ENCODE measurements around the gene COL15A1.
"Not testable (repeated sequence)": the region's sequence is repeated elsewhere in the genome, so short reads cannot be mapped to it uniquely, and the experiment has no call there.

Gene COL15A1

GRCh38 chr9:99004717-99005460, 61.2 kb downstream of the COL15A1 start:
- Mint-ChIP-seq H3K4me3 (no peak overlapping the region), H3K36me3 (no peaks in the 10 kb centered on the region), H3K27ac (no peak overlapping the region), H3K27me3 (peaks cover 2% of the 10 kb centered on the region), H3K4me1 (peaks cover 9% of the 10 kb centered on the region), H3K9me3 (peaks cover under 1% of the 10 kb centered on the region)
- no peak for ATAC-seq (ENCODE audit: low read depth)
- DNase-seq (ENCODE audit: low spot score in 2 of 2) = no peak

GRCh38 chr9:99005651-99006050, 61.9 kb downstream of the COL15A1 start:
- DNase-seq (ENCODE audit: low spot score in 2 of 2) (no peak), ATAC-seq (ENCODE audit: low read depth) (no peak)
- Mint-ChIP-seq H3K9me3 (peaks cover 5% of the 10 kb centered on the region), H3K27me3 (peaks cover 2% of the 10 kb centered on the region), H3K4me1 (peaks cover 5% of the 10 kb centered on the region), H3K36me3 (peaks cover 3% of the 10 kb centered on the region), H3K4me3 (no peak overlapping the region), H3K27ac (no peak overlapping the region)

DNA sequence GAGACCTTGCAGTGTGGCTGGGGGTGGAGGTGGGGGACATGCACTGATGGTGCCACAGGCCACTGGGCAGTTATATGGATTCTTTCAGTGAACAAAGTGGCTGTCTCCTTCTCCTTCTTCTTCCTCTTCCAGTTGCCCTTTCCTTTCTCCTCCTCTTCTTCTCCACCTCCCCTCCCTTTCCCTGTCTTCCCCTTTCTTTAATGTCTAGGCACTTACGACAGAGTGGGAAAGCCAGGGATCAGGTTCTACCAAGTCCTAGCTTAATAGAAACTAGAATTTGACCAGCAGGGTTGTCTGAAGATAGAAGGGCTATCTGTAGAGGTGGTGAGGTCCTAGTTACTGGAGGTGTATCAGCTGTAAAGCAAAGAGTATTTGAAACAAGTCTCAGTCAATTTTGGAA, 62.8 kb downstream of the COL15A1 start:
- H3K4me3 Mint-ChIP-seq = no peak overlapping the region
- H3K9me3 Mint-ChIP-seq = peaks cover 5% of the 10 kb centered on the region
- H3K36me3 Mint-ChIP-seq = peaks cover 3% of the 10 kb centered on the region
- peaks cover 2% of the 10 kb centered on the region for H3K27me3 Mint-ChIP-seq
- H3K4me1 Mint-ChIP-seq = peaks cover 1% of the 10 kb centered on the region
- ATAC-seq (ENCODE audit: low read depth) (no peak), DNase-seq (ENCODE audit: low spot score in 2 of 2) (no peak)
- no peak overlapping the region for H3K27ac Mint-ChIP-seq

DNA sequence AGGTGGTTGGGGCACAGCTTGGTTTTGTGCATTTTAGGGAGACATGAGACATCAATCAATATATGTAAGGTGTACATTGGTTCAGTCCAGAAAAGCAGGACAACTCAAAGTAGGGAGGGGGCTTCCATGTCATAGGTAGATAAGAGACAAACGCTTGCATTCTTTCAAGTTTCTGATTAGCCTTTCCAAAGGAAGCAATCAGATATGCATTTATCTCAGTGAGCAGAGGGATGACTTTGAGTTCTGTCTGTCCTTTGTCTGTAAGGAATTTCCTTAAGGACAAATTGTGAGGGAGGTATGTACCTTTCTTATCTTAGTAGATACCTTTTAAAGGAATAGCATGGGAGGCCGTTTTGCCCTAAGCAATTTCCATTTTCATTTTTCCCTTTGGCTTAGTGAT, 63.3 kb downstream of the COL15A1 start:
- no peak for ATAC-seq (ENCODE audit: low read depth)
- Mint-ChIP-seq H3K9me3 (peaks cover 5% of the 10 kb centered on the region), H3K27ac (no peak overlapping the region), H3K27me3 (peaks cover 2% of the 10 kb centered on the region), H3K36me3 (peaks cover 3% of the 10 kb centered on the region), H3K4me3 (no peak overlapping the region), H3K4me1 (no peaks in the 10 kb centered on the region)
- DNase-seq (ENCODE audit: low spot score in 2 of 2) = no peak

GRCh38 chr9:99008203-99008602, 64.5 kb downstream of the COL15A1 start:
- no peak for DNase-seq (ENCODE audit: low spot score in 2 of 2)

DNA sequence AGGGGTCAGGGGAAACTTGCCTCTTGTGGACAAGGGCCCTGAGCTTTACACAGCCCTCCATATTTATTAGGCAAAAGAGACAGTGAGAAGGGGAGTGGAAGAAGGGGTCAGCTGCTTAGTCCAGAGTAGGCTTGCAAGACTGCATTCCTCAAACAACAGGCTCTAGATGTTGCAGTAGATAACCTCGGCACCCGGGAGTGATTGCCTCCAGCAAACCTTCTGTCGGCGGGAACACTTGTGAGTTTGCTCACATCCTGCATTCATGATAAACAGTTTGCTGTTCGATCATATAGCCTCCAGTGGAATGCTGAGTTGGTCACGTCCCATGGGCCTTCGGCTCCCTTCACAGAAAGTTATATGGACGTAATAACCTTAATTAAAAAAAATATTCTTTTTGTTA, 66.7 kb downstream of the COL15A1 start:
- H3K27ac Mint-ChIP-seq = not testable (repeated sequence)

More at GRCh38 chr9:99008203-99008602, 64.5 kb downstream of the COL15A1 start:
- Mint-ChIP-seq H3K9me3 (peaks cover 5% of the 10 kb centered on the region), H3K4me3 (no peak overlapping the region), H3K27me3 (peaks cover 2% of the 10 kb centered on the region), H3K4me1 (no peaks in the 10 kb centered on the region), H3K27ac (no peak overlapping the region), H3K36me3 (peaks cover 6% of the 10 kb centered on the region)
- ATAC-seq (ENCODE audit: low read depth) = no peak

DNA sequence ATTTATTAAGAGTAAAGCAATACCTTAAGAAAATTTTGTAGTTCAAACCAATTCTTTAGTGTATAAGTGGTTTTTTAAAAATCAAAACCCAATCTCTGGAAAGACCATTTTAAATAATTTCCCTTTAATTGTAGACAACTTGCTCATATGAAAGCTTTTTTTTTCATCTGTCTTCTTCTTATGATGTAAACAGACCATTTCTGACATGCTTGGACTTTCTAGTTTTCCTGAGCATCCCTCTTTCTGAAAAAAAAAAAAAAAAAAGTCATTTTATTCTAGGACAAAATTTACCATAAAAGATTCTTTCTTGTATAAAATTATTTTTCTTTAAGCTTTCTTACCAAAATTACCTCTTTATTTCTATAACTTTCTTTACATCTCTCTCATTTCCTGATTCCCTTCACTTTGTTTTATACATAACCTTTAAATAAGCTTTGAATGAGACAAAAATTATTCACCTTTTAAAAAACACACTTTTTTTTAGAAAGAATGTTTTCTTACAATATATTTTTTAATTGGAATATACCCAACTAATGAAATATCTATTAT, 67.5 kb downstream of the COL15A1 start:
- no peak overlapping the region for H3K27ac Mint-ChIP-seq
- no peak overlapping the region for H3K4me3 Mint-ChIP-seq
- DNase-seq (ENCODE audit: low spot score in 2 of 2) (no peak), ATAC-seq (ENCODE audit: low read depth) (no peak)
- H3K9me3 Mint-ChIP-seq = peaks cover 5% of the 10 kb centered on the region
- peaks cover 6% of the 10 kb centered on the region for H3K36me3 Mint-ChIP-seq
- no peaks in the 10 kb centered on the region for H3K27me3 Mint-ChIP-seq
- H3K4me1 Mint-ChIP-seq = peaks cover 5% of the 10 kb centered on the region

More for the DNA sequence above, 66.7 kb downstream of the COL15A1 start:
- not testable (repeated sequence) for H3K36me3 Mint-ChIP-seq; ATAC-seq (ENCODE audit: low read depth); H3K4me3 Mint-ChIP-seq; DNase-seq (ENCODE audit: low spot score in 2 of 2); H3K27me3 Mint-ChIP-seq; H3K9me3 Mint-ChIP-seq; H3K4me1 Mint-ChIP-seq

GRCh38 chr9:99012957-99013512, 69.3 kb downstream of the COL15A1 start:
- Mint-ChIP-seq H3K4me3 (no peak overlapping the region), H3K36me3 (peaks cover 6% of the 10 kb centered on the region), H3K27ac (no peak overlapping the region), H3K9me3 (peaks cover 5% of the 10 kb centered on the region), H3K4me1 (peaks cover 5% of the 10 kb centered on the region), H3K27me3 (no peaks in the 10 kb centered on the region)
- ATAC-seq (ENCODE audit: low read depth) (no peak), DNase-seq (ENCODE audit: low spot score in 2 of 2) (no peak)

GRCh38 chr9:99013550-99013949, 69.8 kb downstream of the COL15A1 start:
- Mint-ChIP-seq H3K4me1 (peaks cover 5% of the 10 kb centered on the region), H3K4me3 (no peak overlapping the region), H3K27me3 (no peaks in the 10 kb centered on the region), H3K9me3 (peaks cover 5% of the 10 kb centered on the region), H3K27ac (peak overlapping the region; percentile 48), H3K36me3 (peaks cover 6% of the 10 kb centered on the region)
- DNase-seq (ENCODE audit: low spot score in 2 of 2) (no peak), ATAC-seq (ENCODE audit: low read depth) (no peak)

DNA sequence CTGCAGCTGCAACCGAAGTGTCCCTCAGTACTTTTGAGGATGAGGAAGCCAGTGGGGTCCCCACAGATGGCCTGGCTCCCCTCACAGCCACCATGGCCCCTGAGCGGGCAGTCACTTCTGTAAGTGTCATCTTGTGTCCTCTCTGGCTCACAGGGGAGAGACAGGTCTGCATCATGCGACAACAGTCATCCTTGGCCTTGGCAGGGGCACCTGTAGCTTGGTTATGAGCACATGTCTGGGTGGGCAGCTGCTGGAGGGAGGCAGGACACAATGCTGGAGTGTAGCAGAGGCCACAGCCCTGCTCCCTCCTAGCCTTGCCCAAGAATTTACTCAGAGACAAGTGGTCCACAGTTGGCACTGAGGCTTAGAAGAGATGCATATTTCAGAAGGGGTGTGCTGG, 71.7 kb downstream of the COL15A1 start:
- no peaks in the 10 kb centered on the region for H3K27me3 Mint-ChIP-seq
- H3K9me3 Mint-ChIP-seq = no peaks in the 10 kb centered on the region
- H3K4me3 Mint-ChIP-seq = no peak overlapping the region
- peaks cover 2% of the 10 kb centered on the region for H3K36me3 Mint-ChIP-seq
- no peak overlapping the region for H3K27ac Mint-ChIP-seq
- ATAC-seq (ENCODE audit: low read depth) (no peak), DNase-seq (ENCODE audit: low spot score in 2 of 2) (no peak)
- peaks cover 5% of the 10 kb centered on the region for H3K4me1 Mint-ChIP-seq

- DNase-seq (ENCODE audit: low spot score in 2 of 2) = no peak
- no peak overlapping the region for H3K27ac Mint-ChIP-seq
- no peaks in the 10 kb centered on the region for H3K27me3 Mint-ChIP-seq
- no peak overlapping the region for H3K4me3 Mint-ChIP-seq
- no peak for ATAC-seq (ENCODE audit: low read depth)
- no peaks in the 10 kb centered on the region for H3K9me3 Mint-ChIP-seq
- peaks cover 2% of the 10 kb centered on the region for H3K36me3 Mint-ChIP-seq
- H3K4me1 Mint-ChIP-seq = peaks cover 5% of the 10 kb centered on the region
Measured at GRCh38 chr9:99015890-99016289, 72.2 kb downstream of the COL15A1 start.

DNA sequence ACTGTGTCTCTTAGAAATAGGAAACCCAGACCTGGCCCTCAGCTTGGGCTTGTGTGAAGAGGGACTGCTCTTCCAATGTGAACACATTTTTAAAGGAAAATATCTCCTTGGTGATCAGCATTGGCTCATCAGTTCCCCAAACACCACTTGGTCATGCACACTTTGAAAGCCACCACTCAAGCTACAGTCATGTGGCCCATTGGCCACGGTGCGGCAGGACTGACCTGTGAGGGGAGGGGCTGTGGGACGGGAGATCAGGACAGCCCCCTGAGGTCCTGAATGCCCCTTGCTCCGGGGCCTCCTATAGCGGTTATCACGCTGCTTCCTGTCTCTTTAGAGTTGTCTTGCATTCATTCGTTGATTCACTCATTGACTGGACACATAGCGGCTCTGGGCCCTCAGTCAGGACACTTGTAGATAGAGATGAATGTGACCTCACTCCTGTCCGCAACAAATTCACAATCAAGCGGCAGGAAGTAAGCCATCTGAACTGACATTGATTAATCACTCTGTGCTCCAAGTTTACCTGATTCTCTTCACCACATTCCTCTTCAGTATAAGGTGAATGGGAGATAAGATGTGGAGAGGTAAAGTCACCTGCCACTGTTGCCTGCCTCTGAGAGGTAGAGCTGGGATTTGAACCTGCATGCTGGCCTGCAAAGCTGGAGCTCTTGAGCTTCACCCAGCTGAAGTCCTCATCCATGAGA, 73.1 kb downstream of the COL15A1 start:
- H3K27ac Mint-ChIP-seq = no peak overlapping the region
- peaks cover 2% of the 10 kb centered on the region for H3K36me3 Mint-ChIP-seq
- H3K27me3 Mint-ChIP-seq = no peaks in the 10 kb centered on the region
- ATAC-seq (ENCODE audit: low read depth) = no peak
- DNase-seq (ENCODE audit: low spot score in 2 of 2) = no peak
- no peaks in the 10 kb centered on the region for H3K9me3 Mint-ChIP-seq
- no peak overlapping the region for H3K4me3 Mint-ChIP-seq
- peaks cover 5% of the 10 kb centered on the region for H3K4me1 Mint-ChIP-seq

- Mint-ChIP-seq H3K4me3 (no peak overlapping the region), H3K36me3 (no peaks in the 10 kb centered on the region), H3K27me3 (peaks cover 3% of the 10 kb centered on the region), H3K9me3 (no peaks in the 10 kb centered on the region), H3K27ac (no peak overlapping the region), H3K4me1 (peaks cover 3% of the 10 kb centered on the region)
- no peak for DNase-seq (ENCODE audit: low spot score in 2 of 2)
- no peak for ATAC-seq (ENCODE audit: low read depth)
Measured at GRCh38 chr9:99018653-99019052, 74.9 kb downstream of the COL15A1 start.
